Vagina (tissue), 2 donors: ENCODE measurements around the gene TTC39C.
"Not testable (repeated sequence)": the region's sequence is repeated elsewhere in the genome, so short reads cannot be mapped to it uniquely, and the experiment has no call there.

Experiments used
- POLR2AphosphoS5 ChIP-seq, 2 donors: sonication (generic); formaldehyde crosslinking; IDR thresholded peaks; one replicate each; pipeline ENCODE4 v1.9.0; 2017; ENCODE audit warnings: antibody characterized with exemption in 2 of 2, mild to moderate bottlenecking in 2 of 2, low read depth in 1 of 2; ENCODE audit not compliant: insufficient read depth in 1 of 2
- TF ChIP-seq, protein P1 (sequence below), 3 experiments: fragments of 450-650 bp in 2 of 3; fragments of 200-600 bp in 1 of 3; sonication (generic) in 1 of 3; IDR thresholded peaks; one replicate each; pipeline ENCODE4 v1.5.1; 2017 to 2019; ENCODE audit warnings: antibody characterized with exemption in 3 of 3, mild to moderate bottlenecking in 2 of 3, moderate library complexity in 2 of 3

DNA sequence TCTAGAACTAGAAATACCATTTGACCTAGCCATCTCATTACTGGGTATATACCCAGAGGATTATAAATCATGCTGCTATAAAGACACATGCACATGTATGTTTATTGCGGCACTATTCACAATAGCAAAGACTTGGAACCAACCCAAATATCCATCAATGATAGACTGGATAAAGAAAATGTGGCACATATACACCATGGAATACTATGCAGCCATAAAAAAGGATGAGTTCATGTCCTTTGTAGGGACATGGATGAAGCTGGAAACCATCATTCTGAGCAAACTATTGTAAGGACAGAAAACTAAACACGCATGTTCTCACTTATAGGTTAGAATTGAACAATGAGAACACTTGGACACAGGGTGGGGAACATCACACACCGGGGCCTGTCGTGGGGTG lies 60.2 kb downstream of the TTC39C start:
- TF ChIP-seq, protein P1, sequence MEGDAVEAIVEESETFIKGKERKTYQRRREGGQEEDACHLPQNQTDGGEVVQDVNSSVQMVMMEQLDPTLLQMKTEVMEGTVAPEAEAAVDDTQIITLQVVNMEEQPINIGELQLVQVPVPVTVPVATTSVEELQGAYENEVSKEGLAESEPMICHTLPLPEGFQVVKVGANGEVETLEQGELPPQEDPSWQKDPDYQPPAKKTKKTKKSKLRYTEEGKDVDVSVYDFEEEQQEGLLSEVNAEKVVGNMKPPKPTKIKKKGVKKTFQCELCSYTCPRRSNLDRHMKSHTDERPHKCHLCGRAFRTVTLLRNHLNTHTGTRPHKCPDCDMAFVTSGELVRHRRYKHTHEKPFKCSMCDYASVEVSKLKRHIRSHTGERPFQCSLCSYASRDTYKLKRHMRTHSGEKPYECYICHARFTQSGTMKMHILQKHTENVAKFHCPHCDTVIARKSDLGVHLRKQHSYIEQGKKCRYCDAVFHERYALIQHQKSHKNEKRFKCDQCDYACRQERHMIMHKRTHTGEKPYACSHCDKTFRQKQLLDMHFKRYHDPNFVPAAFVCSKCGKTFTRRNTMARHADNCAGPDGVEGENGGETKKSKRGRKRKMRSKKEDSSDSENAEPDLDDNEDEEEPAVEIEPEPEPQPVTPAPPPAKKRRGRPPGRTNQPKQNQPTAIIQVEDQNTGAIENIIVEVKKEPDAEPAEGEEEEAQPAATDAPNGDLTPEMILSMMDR (IDR thresholded peaks at IDR 0.05), result not testable (repeated sequence)
- TF ChIP-seq POLR2AphosphoS5 (IDR thresholded peaks at IDR 0.05; ENCODE audit: insufficient read depth in 1 of 2, low read depth in 1 of 2), result not testable (repeated sequence)
